Breast epithelium (tissue), 3 donors: ENCODE results near the gene RELN.

Experiments
- POLR2A ChIP-seq: fragments of 450-650 bp; IDR thresholded peaks from one replicate; pipeline ENCODE4 v1.6.1; 2016; ENCODE audit warnings: antibody characterized with exemption, mild to moderate bottlenecking, moderate library complexity
- TF ChIP-seq, protein P1 (sequence below), 3 donors: fragments of 450-650 bp; IDR thresholded peaks; one replicate each; pipeline ENCODE4 v1.5.1; 2016 to 2017; ENCODE audit warnings: antibody characterized with exemption in 3 of 3, mild to moderate bottlenecking in 3 of 3, moderate library complexity in 3 of 3

DNA sequence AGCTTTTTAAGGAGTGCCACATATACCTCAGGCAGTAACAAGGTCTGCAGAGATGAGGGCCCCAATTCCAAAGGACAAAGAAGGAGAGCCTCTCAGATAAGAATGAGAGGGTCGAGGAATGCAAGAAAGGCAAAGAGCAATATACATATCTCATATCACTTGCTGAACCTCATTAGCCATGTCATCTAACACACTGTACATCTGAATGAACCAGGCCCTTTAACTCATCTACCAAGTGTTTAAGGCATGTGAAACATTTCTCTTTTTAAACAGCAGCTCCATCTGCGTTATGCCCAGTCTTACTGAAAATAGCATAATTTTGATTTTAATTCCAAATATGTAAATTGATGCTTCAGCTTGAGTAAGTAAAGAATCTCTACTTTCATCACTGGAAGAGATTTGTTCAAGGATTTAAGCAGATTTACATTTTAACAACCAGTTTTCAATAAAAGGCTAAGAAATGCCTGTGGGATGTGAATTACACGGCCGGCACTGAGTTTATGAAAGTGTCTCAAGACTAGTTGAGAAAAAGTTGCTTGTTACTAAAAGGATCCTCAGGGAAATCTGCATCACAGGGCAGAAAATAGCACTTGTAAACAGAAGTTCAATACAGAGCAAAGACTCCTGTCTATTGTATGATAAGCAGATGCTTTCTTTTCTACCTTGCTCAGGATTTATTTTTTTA, 419.7 kb downstream of the RELN start:
- TF ChIP-seq POLR2A = no peak
- TF ChIP-seq, protein P1, sequence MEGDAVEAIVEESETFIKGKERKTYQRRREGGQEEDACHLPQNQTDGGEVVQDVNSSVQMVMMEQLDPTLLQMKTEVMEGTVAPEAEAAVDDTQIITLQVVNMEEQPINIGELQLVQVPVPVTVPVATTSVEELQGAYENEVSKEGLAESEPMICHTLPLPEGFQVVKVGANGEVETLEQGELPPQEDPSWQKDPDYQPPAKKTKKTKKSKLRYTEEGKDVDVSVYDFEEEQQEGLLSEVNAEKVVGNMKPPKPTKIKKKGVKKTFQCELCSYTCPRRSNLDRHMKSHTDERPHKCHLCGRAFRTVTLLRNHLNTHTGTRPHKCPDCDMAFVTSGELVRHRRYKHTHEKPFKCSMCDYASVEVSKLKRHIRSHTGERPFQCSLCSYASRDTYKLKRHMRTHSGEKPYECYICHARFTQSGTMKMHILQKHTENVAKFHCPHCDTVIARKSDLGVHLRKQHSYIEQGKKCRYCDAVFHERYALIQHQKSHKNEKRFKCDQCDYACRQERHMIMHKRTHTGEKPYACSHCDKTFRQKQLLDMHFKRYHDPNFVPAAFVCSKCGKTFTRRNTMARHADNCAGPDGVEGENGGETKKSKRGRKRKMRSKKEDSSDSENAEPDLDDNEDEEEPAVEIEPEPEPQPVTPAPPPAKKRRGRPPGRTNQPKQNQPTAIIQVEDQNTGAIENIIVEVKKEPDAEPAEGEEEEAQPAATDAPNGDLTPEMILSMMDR (IDR thresholded peaks at IDR 0.05) = no peak
